NCI-H446 (cell line): ENCODE measurements around the gene BRAP.
"Not testable (repeated sequence)": the region's sequence is repeated elsewhere in the genome, so short reads cannot be mapped to it uniquely, and the experiment has no call there.

Experiments used
- DNase-seq, 2 experiments: peaks; one replicate each; lab custom pipeline; 2025; lab: John Stamatoyannopoulos, UW

Gene BRAP, protein sequence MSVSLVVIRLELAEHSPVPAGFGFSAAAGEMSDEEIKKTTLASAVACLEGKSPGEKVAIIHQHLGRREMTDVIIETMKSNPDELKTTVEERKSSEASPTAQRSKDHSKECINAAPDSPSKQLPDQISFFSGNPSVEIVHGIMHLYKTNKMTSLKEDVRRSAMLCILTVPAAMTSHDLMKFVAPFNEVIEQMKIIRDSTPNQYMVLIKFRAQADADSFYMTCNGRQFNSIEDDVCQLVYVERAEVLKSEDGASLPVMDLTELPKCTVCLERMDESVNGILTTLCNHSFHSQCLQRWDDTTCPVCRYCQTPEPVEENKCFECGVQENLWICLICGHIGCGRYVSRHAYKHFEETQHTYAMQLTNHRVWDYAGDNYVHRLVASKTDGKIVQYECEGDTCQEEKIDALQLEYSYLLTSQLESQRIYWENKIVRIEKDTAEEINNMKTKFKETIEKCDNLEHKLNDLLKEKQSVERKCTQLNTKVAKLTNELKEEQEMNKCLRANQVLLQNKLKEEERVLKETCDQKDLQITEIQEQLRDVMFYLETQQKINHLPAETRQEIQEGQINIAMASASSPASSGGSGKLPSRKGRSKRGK

GRCh38 chr12:111685811-111686573 is at the start of gene BRAP, which contains the start of gene ACAD10:
BRAP (minus strand) TSS chr12:111685956; CDS start chr12:111685792, 164 bp downstream.
ACAD10 (plus strand) TSS chr12:111686053; CDS start chr12:111692710, 6,657 bp downstream.
- peak; percentile 59 to 94 for DNase-seq

DNA sequence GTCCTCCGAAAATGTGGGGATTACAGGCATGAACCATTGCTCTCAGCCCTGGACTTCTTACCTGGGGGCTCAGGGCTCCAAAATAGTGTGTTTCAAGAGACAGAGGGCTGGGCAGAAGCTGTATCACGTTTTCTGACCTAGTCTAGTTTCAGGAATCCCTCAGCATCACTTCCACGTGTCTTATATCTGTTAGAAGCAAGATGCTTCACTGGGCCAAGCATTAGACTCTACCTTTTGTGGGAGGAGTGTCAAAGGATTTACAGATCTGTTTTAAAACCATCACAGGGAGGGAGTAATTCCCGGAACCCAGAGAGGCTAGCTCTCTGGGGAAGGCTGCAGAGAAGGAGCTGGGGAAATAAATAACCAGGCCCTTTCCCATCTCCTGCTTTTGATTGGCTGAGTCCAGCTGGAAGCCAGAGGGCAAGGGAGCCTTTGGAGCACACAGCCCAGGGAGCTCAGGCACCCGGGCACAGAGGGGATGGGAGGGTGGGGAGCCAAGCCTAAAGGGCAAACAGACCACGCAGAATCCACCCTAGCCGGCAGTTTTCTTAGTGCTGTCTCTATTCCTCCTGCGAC is 47.7 kb upstream of the BRAP start:
- DNase-seq, result no peak

GRCh38 chr12:111732786-111733185 is 47.0 kb upstream of the BRAP start:
- DNase-seq, result no peak

GRCh38 chr12:111730420-111730819 is 44.7 kb upstream of the BRAP start:
- DNase-seq, result no peak

- DNase-seq, result no peak
Measured at GRCh38 chr12:111728795-111729194, 43.0 kb upstream of the BRAP start.

- DNase-seq, result not testable (repeated sequence)
Measured at GRCh38 chr12:111723646-111724360, 38.0 kb upstream of the BRAP start.

DNA sequence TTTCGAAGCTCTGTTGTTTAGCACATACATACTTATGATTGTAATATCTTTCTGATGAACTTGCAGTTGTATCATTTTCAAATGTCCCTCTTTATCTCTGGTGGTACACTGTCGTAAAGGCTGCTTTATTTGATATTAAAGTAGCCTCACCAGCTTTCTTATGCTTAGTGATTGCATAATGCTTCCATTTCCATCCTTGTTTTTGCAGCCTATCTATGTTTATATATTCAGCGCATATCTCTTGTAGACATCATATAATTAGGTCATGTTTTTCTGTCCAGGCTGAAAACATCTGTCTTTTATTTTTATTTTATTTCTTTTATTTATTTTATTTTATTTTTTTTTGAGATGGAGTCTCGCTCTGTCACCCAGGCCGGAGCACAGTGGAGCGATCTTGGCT is 34.7 kb upstream of the BRAP start:
- DNase-seq, result no peak

- not testable (repeated sequence) for DNase-seq
Measured at GRCh38 chr12:111719316-111719715, 33.6 kb upstream of the BRAP start.

- no peak for DNase-seq
Measured at GRCh38 chr12:111715279-111715678, 29.5 kb upstream of the BRAP start.

DNA sequence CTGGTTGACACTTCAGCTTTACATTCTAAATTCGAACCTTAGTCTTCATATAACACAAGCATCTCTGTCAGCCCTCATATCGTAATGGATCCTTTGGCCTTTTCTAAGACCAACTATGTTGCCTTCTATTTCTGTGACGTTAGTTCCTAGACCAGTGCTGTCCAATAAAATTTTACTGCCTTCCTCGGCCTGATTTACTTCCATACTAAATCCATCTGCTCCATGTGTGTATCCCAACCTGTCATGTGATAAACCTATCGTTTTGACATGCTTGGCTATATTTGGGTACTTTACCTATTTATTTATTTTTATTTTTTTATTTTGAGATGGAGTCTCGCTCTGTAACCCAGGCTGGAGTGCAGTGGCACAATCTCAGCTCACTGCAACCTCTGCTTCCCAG is 20.4 kb upstream of the BRAP start:
- DNase-seq, result no peak

GRCh38 chr12:111705672-111706071 is 19.9 kb upstream of the BRAP start:
- no peak for DNase-seq

GRCh38 chr12:111699962-111700361 is 14.2 kb upstream of the BRAP start:
- no peak for DNase-seq

DNA sequence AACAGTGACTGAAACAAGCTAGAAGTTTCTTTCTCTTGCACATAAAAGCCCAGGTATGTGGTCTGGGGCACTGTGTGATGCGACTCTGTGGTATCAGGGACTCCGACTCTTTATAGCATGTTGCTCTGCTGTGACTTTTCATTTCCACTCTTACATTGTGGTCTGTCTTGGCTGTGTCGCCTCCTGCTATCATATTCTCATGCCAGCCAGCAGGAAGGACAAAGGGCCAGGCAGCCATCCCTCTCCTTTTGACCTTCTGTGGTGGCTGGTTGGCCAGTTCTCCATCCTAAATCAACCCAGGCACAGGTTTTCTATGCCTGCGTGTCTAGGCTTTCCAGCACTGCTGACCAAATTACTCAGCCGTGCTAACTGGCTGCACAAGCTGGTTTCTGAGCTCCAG is 8.1 kb upstream of the BRAP start:
- DNase-seq, result no peak

DNA sequence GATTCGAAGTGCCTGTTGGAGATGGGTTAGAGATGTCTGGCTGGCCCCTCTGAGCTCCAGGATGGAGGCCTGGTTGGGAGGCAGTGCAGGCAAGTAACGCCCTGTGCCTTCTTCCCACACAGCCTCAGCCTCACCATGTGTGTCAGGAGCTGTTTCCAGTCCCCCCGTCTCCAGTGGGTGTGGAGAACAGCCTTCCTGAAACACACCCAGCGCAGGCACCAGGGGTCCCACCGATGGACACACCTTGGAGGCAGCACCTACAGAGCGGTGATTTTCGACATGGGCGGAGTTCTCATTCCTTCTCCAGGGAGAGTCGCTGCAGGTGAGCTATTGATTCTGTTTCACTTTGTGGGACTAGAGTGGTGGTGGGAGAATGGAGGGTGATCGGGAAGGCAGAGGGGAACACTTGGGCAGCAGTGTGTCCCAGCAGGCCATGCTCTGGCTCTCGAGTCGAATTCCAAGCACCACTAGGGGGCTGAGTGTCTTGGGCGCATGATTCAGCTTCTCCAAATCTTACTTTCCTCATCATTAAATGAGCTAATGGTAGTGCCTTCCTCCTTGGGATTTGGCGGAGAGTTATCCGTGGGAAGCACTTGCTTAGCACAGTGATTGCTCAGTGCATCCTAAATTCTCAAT is 6.9 kb upstream of the BRAP start:
- DNase-seq, result no peak

GRCh38 chr12:111691262-111691661 is 5.5 kb upstream of the BRAP start:
- no peak for DNase-seq

- no peak for DNase-seq
Measured at GRCh38 chr12:111687952-111688351, 2.2 kb upstream of the BRAP start.

DNA sequence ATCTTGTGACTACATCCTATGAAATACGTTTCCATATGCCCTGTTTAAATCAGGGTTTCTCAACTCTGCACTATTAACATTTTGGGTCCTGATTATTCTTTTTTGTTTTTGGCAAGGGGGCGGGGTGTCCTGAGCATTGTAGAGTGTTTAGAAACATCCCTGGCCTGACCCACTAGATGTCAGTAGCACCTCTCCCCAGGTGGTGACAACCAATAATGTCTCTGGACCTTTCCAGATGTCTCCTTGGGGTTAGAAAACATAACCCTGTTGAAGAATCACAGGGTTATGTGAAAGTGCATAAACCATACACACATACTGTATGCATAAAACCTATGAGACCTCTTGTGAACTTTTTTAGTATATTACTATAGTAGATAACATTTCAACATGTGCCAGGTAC is 1.5 kb upstream of the BRAP start:
- DNase-seq, result no peak

- DNase-seq, result no peak
Measured at GRCh38 chr12:111686574-111687105, 884 bp upstream of the BRAP start.

GRCh38 chr12:111685322-111685810 is 390 bp downstream of the BRAP start:
- DNase-seq, result no peak

GRCh38 chr12:111684485-111685198 is 1.1 kb downstream of the BRAP start:
- not testable (repeated sequence) for DNase-seq
